Activated naive CD4-positive, alpha-beta T cell treated with anti-CD3 and anti-CD28 coated beads, Interleukin-2, amount 50 U/mL, for 16 hours (primary cell): ENCODE measurements around the gene SEC14L2.
"Not testable (repeated sequence)": the region's sequence is repeated elsewhere in the genome, so short reads cannot be mapped to it uniquely, and the experiment has no call there.

ENCODE experiments used
- DNase-seq: peaks from one replicate; pipeline ENCODE4 v3.0.0-alpha.2; 2020

SEC14L2 gene

GRCh38 chr22:30429887-30430286 lies 33.1 kb downstream of the SEC14L2 start:
- no peak for DNase-seq

- no peak for DNase-seq
These were observed 34.1 kb downstream of the SEC14L2 start for GRCh38 chr22:30430933-30431332.

- DNase-seq, result no peak
These were observed 35.3 kb downstream of the SEC14L2 start for GRCh38 chr22:30432096-30432495.

GRCh38 chr22:30432520-30432919 lies 35.7 kb downstream of the SEC14L2 start:
- DNase-seq, result no peak

- no peak for DNase-seq
These were observed 36.4 kb downstream of the SEC14L2 start for GRCh38 chr22:30433227-30433626.

GRCh38 chr22:30433773-30434172 lies 37.0 kb downstream of the SEC14L2 start:
- DNase-seq, result no peak

- DNase-seq, result no peak
These were observed 38.0 kb downstream of the SEC14L2 start for GRCh38 chr22:30434843-30435242.

GRCh38 chr22:30435674-30436126 lies 38.9 kb downstream of the SEC14L2 start:
- DNase-seq, result peak; percentile 77

GRCh38 chr22:30436196-30436595 lies 39.4 kb downstream of the SEC14L2 start:
- no peak for DNase-seq

- no peak for DNase-seq
These were observed 41.7 kb downstream of the SEC14L2 start for GRCh38 chr22:30438559-30438958.

- DNase-seq, result no peak
These were observed 42.4 kb downstream of the SEC14L2 start for GRCh38 chr22:30439226-30439625.

- DNase-seq, result no peak
These were observed 43.0 kb downstream of the SEC14L2 start for GRCh38 chr22:30439836-30440235.

- DNase-seq, result no peak
These were observed 44.3 kb downstream of the SEC14L2 start for GRCh38 chr22:30441088-30441487.

- DNase-seq, result peak; percentile 48
These were observed 48.0 kb downstream of the SEC14L2 start for GRCh38 chr22:30444632-30445437.

- no peak for DNase-seq
These were observed 48.8 kb downstream of the SEC14L2 start for GRCh38 chr22:30445438-30446145.

- DNase-seq, result no peak
These were observed 50.8 kb downstream of the SEC14L2 start for GRCh38 chr22:30447656-30448055.

GRCh38 chr22:30451488-30451887 lies 54.7 kb downstream of the SEC14L2 start:
- not testable (repeated sequence) for DNase-seq

- DNase-seq, result no peak
These were observed 56.0 kb downstream of the SEC14L2 start for GRCh38 chr22:30452861-30453260.

GRCh38 chr22:30453731-30454510 lies 57.1 kb downstream of the SEC14L2 start:
- DNase-seq, result no peak

- DNase-seq, result no peak
These were observed 58.4 kb downstream of the SEC14L2 start for GRCh38 chr22:30455075-30455840.

GRCh38 chr22:30457981-30458380 lies 61.2 kb downstream of the SEC14L2 start:
- DNase-seq, result no peak

- DNase-seq, result no peak
These were observed 62.6 kb downstream of the SEC14L2 start for GRCh38 chr22:30459181-30460052.
